Measurements from ENCODE around the gene LSG1. TPM values are rescaled to one million over a fixed set of nuclear protein-coding genes. Genes with fewer than 3 reads are reported as not detected.

LSG1 gene
- total and polyA plus RNA-seq, 2 donors from 2014 or later = 14.8 to 33.3 TPM

GRCh38 chr3:194685718-194686413 is 13.9 kb upstream of the LSG1 start, which contains the start of gene FAM43A:
Gene FAM43A, plus strand, starts transcription at chr3:194685883. Its CDS starts 944 bp downstream, at chr3:194686827.
- intact Hi-C loops (cut with DNase I) = loop anchor here (5.0 to 10.0 kb wide), 2 partner anchors 419 to 571 kb away; no protein-coding TSS in a partner anchor
- H3K36me3 ChIP-seq (ENCODE audit: control insufficient read depth in 2 of 3, insufficient read depth in 3 of 3, low read length in 3 of 3) = no peaks in the 10 kb centered on the region
- DNase-seq (peak; percentile 92 to 98 (median 94)), FAIRE-seq (no peak)
- H3K4me3 ChIP-seq (ENCODE audit: low read length in 3 of 3) = peak within 1 kb of the TSS; percentile 34 to 72 (median 64)
- peak within 1 kb of the TSS; percentile 48 to 66 for H3K27ac ChIP-seq (ENCODE audit: low read depth in 2 of 2, low read length in 2 of 2)
- no peak for TF ChIP-seq CTCF (IDR thresholded peaks at IDR 0.05; ENCODE audit: borderline replicate concordance, extremely low read depth, insufficient read depth)
- H3K27me3 ChIP-seq (ENCODE audit: control insufficient read depth, insufficient read depth, low read length) = no peaks in the 10 kb centered on the region
- H3K9me3 ChIP-seq (ENCODE audit: control insufficient read depth in 2 of 3, insufficient read depth in 1 of 3, low read length in 3 of 3) = no peaks in the 10 kb centered on the region
- peaks cover 4 to 24% (median 5%) of the 10 kb centered on the region in 3 donors for H3K4me1 ChIP-seq (ENCODE audit: control insufficient read depth in 2 of 3, insufficient read depth in 2 of 3, low read depth in 1 of 3, low read length in 3 of 3)
- H3K9ac ChIP-seq (ENCODE audit: low read length in 3 of 3) = peak within 1 kb of the TSS in 2 of 3 donors; percentile 33

- no peaks in the 10 kb centered on the region for H3K9me3 ChIP-seq (ENCODE audit: control insufficient read depth in 2 of 3, insufficient read depth in 1 of 3, low read length in 3 of 3)
- no peak overlapping the region for H3K27ac ChIP-seq (ENCODE audit: low read depth in 2 of 2, low read length in 2 of 2)
- no peaks in the 10 kb centered on the region for H3K36me3 ChIP-seq (ENCODE audit: control insufficient read depth in 2 of 3, insufficient read depth in 3 of 3, low read length in 3 of 3)
- no peak for TF ChIP-seq CTCF (IDR thresholded peaks at IDR 0.05; ENCODE audit: borderline replicate concordance, extremely low read depth, insufficient read depth)
- H3K27me3 ChIP-seq (ENCODE audit: control insufficient read depth, insufficient read depth, low read length) = no peaks in the 10 kb centered on the region
- FAIRE-seq (no peak), DNase-seq (no peak)
- H3K4me3 ChIP-seq (ENCODE audit: low read length in 3 of 3) = peak overlapping the region in 1 of 3 donors; percentile 64
- H3K4me1 ChIP-seq (ENCODE audit: control insufficient read depth in 2 of 3, insufficient read depth in 2 of 3, low read depth in 1 of 3, low read length in 3 of 3) = peaks cover 3 to 22% (median 4%) of the 10 kb centered on the region in 3 donors
- no peak overlapping the region for H3K9ac ChIP-seq (ENCODE audit: low read length in 3 of 3)
- intact Hi-C loops (cut with DNase I) = loop anchor here (5.0 to 10.0 kb wide), 2 partner anchors 420 to 572 kb away; no protein-coding TSS in a partner anchor
These were observed 13.2 kb upstream of the LSG1 start for GRCh38 chr3:194685065-194685717.

- no peak for TF ChIP-seq CTCF (IDR thresholded peaks at IDR 0.05; ENCODE audit: borderline replicate concordance, extremely low read depth, insufficient read depth)
- H3K27ac ChIP-seq (ENCODE audit: low read depth in 2 of 2, low read length in 2 of 2) = no peak overlapping the region
- no peaks in the 10 kb centered on the region for H3K27me3 ChIP-seq (ENCODE audit: control insufficient read depth, insufficient read depth, low read length)
- intact Hi-C loops (cut with DNase I) = loop anchor here (10.0 kb wide), 1 partner anchor 421 kb away; no protein-coding TSS in a partner anchor
- no peak overlapping the region for H3K4me3 ChIP-seq (ENCODE audit: low read length in 3 of 3)
- no peak for FAIRE-seq
- H3K9me3 ChIP-seq (ENCODE audit: control insufficient read depth in 2 of 3, insufficient read depth in 1 of 3, low read length in 3 of 3) = no peaks in the 10 kb centered on the region
- H3K9ac ChIP-seq (ENCODE audit: low read length in 3 of 3) = no peak overlapping the region
- peaks cover 0 to 22% (median 0%) of the 10 kb centered on the region in 3 donors for H3K4me1 ChIP-seq (ENCODE audit: control insufficient read depth in 2 of 3, insufficient read depth in 2 of 3, low read depth in 1 of 3, low read length in 3 of 3)
- no peaks in the 10 kb centered on the region for H3K36me3 ChIP-seq (ENCODE audit: control insufficient read depth in 2 of 3, insufficient read depth in 3 of 3, low read length in 3 of 3)
- DNase-seq = no peak
These were observed 11.4 kb upstream of the LSG1 start for GRCh38 chr3:194683380-194683779.

All from kidney (tissue), 14 donors.